ENCODE measurements around the gene PTRHD1. TPM values are rescaled to one million over a fixed set of nuclear protein-coding genes. Genes with fewer than 3 reads are reported as not detected.

Gene PTRHD1
- total and polyA plus RNA-seq, 10 of the 15 experiments (the other 5 are each of a cell fraction or from before 2014, with no cell fraction given) = 15.9 to 64.2 (median 45.0) TPM

DNA sequence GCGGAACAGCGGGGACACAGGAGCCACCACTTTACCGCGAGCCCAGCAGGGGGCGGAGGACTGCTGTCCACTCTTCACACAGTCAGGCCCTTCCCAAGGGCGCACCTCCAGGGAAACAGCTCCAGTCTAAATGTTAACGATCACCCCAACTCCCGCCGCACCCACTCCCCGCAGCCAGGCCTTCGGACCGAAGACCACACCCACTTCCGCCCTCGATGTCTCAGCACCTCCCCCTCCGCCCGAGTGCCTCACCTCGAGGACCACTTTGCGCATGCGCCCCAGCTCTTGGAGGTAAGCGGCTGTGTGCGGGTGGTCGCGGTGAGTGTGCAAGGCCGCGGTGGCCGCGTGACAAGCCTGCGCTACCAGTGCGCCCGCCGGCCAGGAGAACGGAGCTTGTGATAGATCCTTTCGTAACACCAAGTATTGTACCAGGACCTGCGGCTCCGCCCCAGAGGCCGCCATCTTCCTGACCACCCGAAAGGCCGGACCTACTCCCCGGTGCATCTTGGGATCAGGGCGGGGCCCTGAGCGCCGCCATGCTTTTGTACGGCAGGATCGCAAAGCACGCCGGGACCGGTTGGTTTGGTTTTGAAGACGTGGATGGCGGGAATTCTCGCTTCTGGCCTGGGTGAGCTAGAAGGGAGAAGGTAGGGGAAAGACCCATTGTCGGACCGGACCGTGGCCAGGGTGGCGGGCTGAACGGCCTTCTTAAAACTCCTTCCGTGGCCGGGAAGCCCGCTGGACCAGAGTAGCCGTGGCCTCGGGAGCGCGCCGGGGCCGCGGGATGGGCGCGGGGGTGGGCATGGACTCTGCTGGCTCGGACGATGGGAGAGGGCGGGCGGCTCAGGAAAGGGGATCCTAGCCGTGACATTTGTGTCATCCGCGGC lies at the start of gene PTRHD1, which contains the start of gene CENPO (continued):
- peak; percentile 71 for TF ChIP-seq NR2C1 (IDR thresholded peaks at IDR 0.05)
- no peak for TF ChIP-seq EED (IDR thresholded peaks at IDR 0.05; ENCODE audit: low read depth)
- TF ChIP-seq GATAD2B (conservative IDR thresholded peaks at IDR 0.05; ENCODE audit: low read depth) = peak; percentile 61
- 0 out of 2 replicates have a peak, but pooled peaks have one; percentile 7 for TF ChIP-seq BCL11A (IDR thresholded peaks at IDR 0.05; ENCODE audit: low read depth, low read length)
- TF ChIP-seq MTA3 (IDR thresholded peaks at IDR 0.05; ENCODE audit: borderline replicate concordance, low read length) = no peak
- TF ChIP-seq, protein P1, sequence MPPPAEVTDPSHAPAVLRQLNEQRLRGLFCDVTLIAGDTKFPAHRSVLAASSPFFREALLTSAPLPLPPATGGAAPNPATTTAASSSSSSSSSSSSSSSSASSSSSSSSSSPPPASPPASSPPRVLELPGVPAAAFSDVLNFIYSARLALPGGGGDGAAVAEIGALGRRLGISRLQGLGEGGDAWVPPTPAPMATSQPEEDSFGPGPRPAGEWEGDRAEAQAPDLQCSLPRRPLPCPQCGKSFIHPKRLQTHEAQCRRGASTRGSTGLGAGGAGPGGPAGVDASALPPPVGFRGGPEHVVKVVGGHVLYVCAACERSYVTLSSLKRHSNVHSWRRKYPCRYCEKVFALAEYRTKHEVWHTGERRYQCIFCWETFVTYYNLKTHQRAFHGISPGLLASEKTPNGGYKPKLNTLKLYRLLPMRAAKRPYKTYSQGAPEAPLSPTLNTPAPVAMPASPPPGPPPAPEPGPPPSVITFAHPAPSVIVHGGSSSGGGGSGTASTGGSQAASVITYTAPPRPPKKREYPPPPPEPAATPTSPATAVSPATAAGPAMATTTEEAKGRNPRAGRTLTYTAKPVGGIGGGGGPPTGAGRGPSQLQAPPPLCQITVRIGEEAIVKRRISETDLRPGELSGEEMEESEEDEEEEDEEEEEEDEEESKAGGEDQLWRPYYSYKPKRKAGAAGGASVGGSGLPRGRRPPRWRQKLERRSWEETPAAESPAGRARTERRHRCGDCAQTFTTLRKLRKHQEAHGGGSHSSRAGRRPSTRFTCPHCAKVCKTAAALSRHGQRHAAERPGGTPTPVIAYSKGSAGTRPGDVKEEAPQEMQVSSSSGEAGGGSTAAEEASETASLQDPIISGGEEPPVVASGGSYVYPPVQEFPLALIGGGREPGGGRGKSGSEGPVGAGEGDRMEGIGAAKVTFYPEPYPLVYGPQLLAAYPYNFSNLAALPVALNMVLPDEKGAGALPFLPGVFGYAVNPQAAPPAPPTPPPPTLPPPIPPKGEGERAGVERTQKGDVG (CRISPR knock-in tag; IDR thresholded peaks at IDR 0.05) = no peak
- TF ChIP-seq, protein P2, sequence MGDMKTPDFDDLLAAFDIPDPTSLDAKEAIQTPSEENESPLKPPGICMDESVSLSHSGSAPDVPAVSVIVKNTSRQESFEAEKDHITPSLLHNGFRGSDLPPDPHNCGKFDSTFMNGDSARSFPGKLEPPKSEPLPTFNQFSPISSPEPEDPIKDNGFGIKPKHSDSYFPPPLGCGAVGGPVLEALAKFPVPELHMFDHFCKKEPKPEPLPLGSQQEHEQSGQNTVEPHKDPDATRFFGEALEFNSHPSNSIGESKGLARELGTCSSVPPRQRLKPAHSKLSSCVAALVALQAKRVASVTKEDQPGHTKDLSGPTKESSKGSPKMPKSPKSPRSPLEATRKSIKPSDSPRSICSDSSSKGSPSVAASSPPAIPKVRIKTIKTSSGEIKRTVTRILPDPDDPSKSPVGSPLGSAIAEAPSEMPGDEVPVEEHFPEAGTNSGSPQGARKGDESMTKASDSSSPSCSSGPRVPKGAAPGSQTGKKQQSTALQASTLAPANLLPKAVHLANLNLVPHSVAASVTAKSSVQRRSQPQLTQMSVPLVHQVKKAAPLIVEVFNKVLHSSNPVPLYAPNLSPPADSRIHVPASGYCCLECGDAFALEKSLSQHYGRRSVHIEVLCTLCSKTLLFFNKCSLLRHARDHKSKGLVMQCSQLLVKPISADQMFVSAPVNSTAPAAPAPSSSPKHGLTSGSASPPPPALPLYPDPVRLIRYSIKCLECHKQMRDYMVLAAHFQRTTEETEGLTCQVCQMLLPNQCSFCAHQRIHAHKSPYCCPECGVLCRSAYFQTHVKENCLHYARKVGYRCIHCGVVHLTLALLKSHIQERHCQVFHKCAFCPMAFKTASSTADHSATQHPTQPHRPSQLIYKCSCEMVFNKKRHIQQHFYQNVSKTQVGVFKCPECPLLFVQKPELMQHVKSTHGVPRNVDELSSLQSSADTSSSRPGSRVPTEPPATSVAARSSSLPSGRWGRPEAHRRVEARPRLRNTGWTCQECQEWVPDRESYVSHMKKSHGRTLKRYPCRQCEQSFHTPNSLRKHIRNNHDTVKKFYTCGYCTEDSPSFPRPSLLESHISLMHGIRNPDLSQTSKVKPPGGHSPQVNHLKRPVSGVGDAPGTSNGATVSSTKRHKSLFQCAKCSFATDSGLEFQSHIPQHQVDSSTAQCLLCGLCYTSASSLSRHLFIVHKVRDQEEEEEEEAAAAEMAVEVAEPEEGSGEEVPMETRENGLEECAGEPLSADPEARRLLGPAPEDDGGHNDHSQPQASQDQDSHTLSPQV (IDR thresholded peaks at IDR 0.05) = 0 out of 2 replicates have a peak, but pooled peaks have one; percentile 36
- no peak for TF ChIP-seq ETV6 (conservative IDR thresholded peaks at IDR 0.05 in 1 of 2, IDR thresholded peaks at IDR 0.05 in 1 of 2; ENCODE audit: borderline replicate concordance in 1 of 2, low read depth in 1 of 2)
- TF ChIP-seq GABPA (IDR thresholded peaks at IDR 0.05; ENCODE audit: low read depth) = no peak
- TF ChIP-seq RCOR1 (conservative IDR thresholded peaks at IDR 0.05; ENCODE audit: low read depth, low read length) = peak; percentile 94
- no peak for TF ChIP-seq NFYA (IDR thresholded peaks at IDR 0.05; ENCODE audit: borderline replicate concordance, low read depth, low read length)
- TF ChIP-seq CBFB (IDR thresholded peaks at IDR 0.05; ENCODE audit: low read depth) = no peak
- TF ChIP-seq, protein P3, sequence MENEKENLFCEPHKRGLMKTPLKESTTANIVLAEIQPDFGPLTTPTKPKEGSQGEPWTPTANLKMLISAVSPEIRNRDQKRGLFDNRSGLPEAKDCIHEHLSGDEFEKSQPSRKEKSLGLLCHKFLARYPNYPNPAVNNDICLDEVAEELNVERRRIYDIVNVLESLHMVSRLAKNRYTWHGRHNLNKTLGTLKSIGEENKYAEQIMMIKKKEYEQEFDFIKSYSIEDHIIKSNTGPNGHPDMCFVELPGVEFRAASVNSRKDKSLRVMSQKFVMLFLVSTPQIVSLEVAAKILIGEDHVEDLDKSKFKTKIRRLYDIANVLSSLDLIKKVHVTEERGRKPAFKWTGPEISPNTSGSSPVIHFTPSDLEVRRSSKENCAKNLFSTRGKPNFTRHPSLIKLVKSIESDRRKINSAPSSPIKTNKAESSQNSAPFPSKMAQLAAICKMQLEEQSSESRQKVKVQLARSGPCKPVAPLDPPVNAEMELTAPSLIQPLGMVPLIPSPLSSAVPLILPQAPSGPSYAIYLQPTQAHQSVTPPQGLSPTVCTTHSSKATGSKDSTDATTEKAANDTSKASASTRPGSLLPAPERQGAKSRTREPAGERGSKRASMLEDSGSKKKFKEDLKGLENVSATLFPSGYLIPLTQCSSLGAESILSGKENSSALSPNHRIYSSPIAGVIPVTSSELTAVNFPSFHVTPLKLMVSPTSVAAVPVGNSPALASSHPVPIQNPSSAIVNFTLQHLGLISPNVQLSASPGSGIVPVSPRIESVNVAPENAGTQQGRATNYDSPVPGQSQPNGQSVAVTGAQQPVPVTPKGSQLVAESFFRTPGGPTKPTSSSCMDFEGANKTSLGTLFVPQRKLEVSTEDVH (IDR thresholded peaks at IDR 0.05; ENCODE audit: low read depth, partially characterized antibody) = peak; percentile 90
